ENCODE measurements around the gene ENG.
"Not testable (repeated sequence)": the region's sequence is repeated elsewhere in the genome, so short reads cannot be mapped to it uniquely, and the experiment has no call there.

Gene ENG

DNA sequence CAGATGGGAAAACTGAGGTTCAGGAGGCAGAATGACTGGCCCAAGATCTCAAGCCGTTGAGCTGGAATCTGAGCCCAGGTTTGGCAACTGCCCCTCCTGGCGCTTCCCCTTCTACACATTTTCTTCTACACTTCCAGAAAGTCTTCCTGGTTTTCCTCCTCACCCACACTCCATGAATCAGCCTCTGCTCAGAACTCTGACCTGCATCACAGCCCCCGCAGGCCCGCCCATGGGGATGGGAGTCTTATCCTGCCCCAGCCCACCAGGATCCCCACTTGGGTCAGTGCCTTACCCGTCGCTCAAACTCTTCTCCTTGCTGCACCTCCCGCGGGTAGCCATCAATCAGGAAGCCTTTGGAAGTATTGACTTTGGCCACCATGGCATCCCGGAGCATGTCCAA is 17.1 kb upstream of the ENG start:
- TF ChIP-seq, protein P1, sequence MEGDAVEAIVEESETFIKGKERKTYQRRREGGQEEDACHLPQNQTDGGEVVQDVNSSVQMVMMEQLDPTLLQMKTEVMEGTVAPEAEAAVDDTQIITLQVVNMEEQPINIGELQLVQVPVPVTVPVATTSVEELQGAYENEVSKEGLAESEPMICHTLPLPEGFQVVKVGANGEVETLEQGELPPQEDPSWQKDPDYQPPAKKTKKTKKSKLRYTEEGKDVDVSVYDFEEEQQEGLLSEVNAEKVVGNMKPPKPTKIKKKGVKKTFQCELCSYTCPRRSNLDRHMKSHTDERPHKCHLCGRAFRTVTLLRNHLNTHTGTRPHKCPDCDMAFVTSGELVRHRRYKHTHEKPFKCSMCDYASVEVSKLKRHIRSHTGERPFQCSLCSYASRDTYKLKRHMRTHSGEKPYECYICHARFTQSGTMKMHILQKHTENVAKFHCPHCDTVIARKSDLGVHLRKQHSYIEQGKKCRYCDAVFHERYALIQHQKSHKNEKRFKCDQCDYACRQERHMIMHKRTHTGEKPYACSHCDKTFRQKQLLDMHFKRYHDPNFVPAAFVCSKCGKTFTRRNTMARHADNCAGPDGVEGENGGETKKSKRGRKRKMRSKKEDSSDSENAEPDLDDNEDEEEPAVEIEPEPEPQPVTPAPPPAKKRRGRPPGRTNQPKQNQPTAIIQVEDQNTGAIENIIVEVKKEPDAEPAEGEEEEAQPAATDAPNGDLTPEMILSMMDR (IDR thresholded peaks at IDR 0.05; ENCODE audit: low read depth, low read length, poor library complexity, severe bottlenecking), result no peak
- TF ChIP-seq EZH2phosphoT487 (IDR thresholded peaks at IDR 0.05; ENCODE audit: borderline replicate concordance, low read length), result no peak
- H3F3A ChIP-seq (ENCODE audit: control insufficient read depth, insufficient read depth), result no peaks in the 10 kb centered on the region
- peaks cover 3% of the 10 kb centered on the region for H3K4me1 ChIP-seq (ENCODE audit: control insufficient read depth, low read length)
- H3K79me2 ChIP-seq (ENCODE audit: control insufficient read depth, low read length), result no peaks in the 10 kb centered on the region
- H3K9me2 ChIP-seq (replicated peaks; ENCODE audit: control insufficient read depth, low read length), result no peaks in the 10 kb centered on the region
- no peaks in the 10 kb centered on the region for H3K36me3 ChIP-seq (ENCODE audit: control insufficient read depth, low read length)
- H3K4me2 ChIP-seq (ENCODE audit: low read length), result no peak overlapping the region
- H4K20me1 ChIP-seq (ENCODE audit: control insufficient read depth, insufficient read depth, low read depth, low read length), result no peaks in the 10 kb centered on the region
- H3K27ac ChIP-seq (ENCODE audit: low read depth, low read length), result no peak overlapping the region
- H3K27me3 ChIP-seq (ENCODE audit: control insufficient read depth, low read length), result no peaks in the 10 kb centered on the region
- H3K9me3 ChIP-seq (ENCODE audit: control insufficient read depth, insufficient read depth, low read length), result no peaks in the 10 kb centered on the region
- no peak overlapping the region for H3K4me3 ChIP-seq (ENCODE audit: low read length)

- Histone ChIP-seq H3F3A (ENCODE audit: control insufficient read depth, insufficient read depth) (0 out of 2 replicates have a peak, but pooled peaks cover under 1% of the 10 kb centered on the region), H3K79me2 (ENCODE audit: control insufficient read depth, low read length) (no peaks in the 10 kb centered on the region), H3K4me1 (ENCODE audit: control insufficient read depth, low read length) (peaks cover 9% of the 10 kb centered on the region), H3K9me2 (replicated peaks; ENCODE audit: control insufficient read depth, low read length) (no peaks in the 10 kb centered on the region), H3K4me3 (ENCODE audit: low read length) (no peak overlapping the region), H3K27me3 (ENCODE audit: control insufficient read depth, low read length) (no peaks in the 10 kb centered on the region), H3K36me3 (ENCODE audit: control insufficient read depth, low read length) (no peaks in the 10 kb centered on the region), H3K9me3 (ENCODE audit: control insufficient read depth, insufficient read depth, low read length) (no peaks in the 10 kb centered on the region), H3K27ac (ENCODE audit: low read depth, low read length) (no peak overlapping the region), H3K4me2 (ENCODE audit: low read length) (no peak overlapping the region), H4K20me1 (ENCODE audit: control insufficient read depth, insufficient read depth, low read depth, low read length) (no peaks in the 10 kb centered on the region)
- TF ChIP-seq, protein P1 (IDR thresholded peaks at IDR 0.05; ENCODE audit: low read depth, low read length, poor library complexity, severe bottlenecking), result no peak
- no peak for TF ChIP-seq EZH2phosphoT487 (IDR thresholded peaks at IDR 0.05; ENCODE audit: borderline replicate concordance, low read length)
Observed at GRCh38 chr9:127870887-127871286, 16.4 kb upstream of the ENG start.

GRCh38 chr9:127870153-127870491 is 15.7 kb upstream of the ENG start:
- H3F3A ChIP-seq (ENCODE audit: control insufficient read depth, insufficient read depth); H3K4me3 ChIP-seq (ENCODE audit: low read length); H3K9me2 ChIP-seq (replicated peaks; ENCODE audit: control insufficient read depth, low read length); H3K36me3 ChIP-seq (ENCODE audit: control insufficient read depth, low read length); H3K27me3 ChIP-seq (ENCODE audit: control insufficient read depth, low read length); H3K4me2 ChIP-seq (ENCODE audit: low read length); H3K27ac ChIP-seq (ENCODE audit: low read depth, low read length); H4K20me1 ChIP-seq (ENCODE audit: control insufficient read depth, insufficient read depth, low read depth, low read length); H3K79me2 ChIP-seq (ENCODE audit: control insufficient read depth, low read length); H3K9me3 ChIP-seq (ENCODE audit: control insufficient read depth, insufficient read depth, low read length): not testable (repeated sequence)
- TF ChIP-seq, protein P1 (IDR thresholded peaks at IDR 0.05; ENCODE audit: low read depth, low read length, poor library complexity, severe bottlenecking), result peak; percentile 28
- peaks cover 17% of the 10 kb centered on the region for H3K4me1 ChIP-seq (ENCODE audit: control insufficient read depth, low read length)

Data from DOHH2 (cell line).